KBM-7 (cell line): ENCODE measurements around the gene SERTAD1.

Source experiments
- DNase-seq: peaks from one replicate; pipeline ENCODE4 v3.0.0-alpha.2; 2015
- in situ Hi-C: fragments of 300-500 bp; cut with MboI; formaldehyde crosslinking; loops from 2 replicates; pipeline ENCODE4 v1.14.3; 2020; ENCODE audit warnings: low sequenced_read_pairs, low pct_unique_long_range_greater_than_20kb, mixed read lengths

Gene SERTAD1

GRCh38 chr19:40388481-40388880, 37.3 kb downstream of the SERTAD1 start:
- DNase-seq: no peak
- in situ Hi-C loops: no loop called here

- no peak for DNase-seq
- in situ Hi-C loops: no loop called here
Observed at GRCh38 chr19:40387155-40387554, 38.6 kb downstream of the SERTAD1 start.

GRCh38 chr19:40383668-40384248, 42.0 kb downstream of the SERTAD1 start:
- no peak for DNase-seq
- in situ Hi-C loops: no loop called here

- in situ Hi-C loops: no loop called here
Observed at GRCh38 chr19:40381321-40381720, 44.5 kb downstream of the SERTAD1 start.

GRCh38 chr19:40380199-40381037, 45.4 kb downstream of the SERTAD1 start:
- DNase-seq: no peak
- in situ Hi-C loops: no loop called here

More at GRCh38 chr19:40381321-40381720, 44.5 kb downstream of the SERTAD1 start:
- DNase-seq: no peak

GRCh38 chr19:40379446-40380198, 46.2 kb downstream of the SERTAD1 start:
- in situ Hi-C loops: no loop called here

GRCh38 chr19:40378509-40378908, 47.3 kb downstream of the SERTAD1 start:
- DNase-seq: no peak
- in situ Hi-C loops: no loop called here

More at GRCh38 chr19:40379446-40380198, 46.2 kb downstream of the SERTAD1 start:
- DNase-seq: no peak

GRCh38 chr19:40377876-40378385, 47.9 kb downstream of the SERTAD1 start:
- DNase-seq: no peak
- in situ Hi-C loops: no loop called here

- DNase-seq: no peak
- in situ Hi-C loops: no loop called here
Observed at GRCh38 chr19:40376286-40376862, 49.4 kb downstream of the SERTAD1 start.

GRCh38 chr19:40374084-40374483, 51.7 kb downstream of the SERTAD1 start:
- no peak for DNase-seq
- in situ Hi-C loops: no loop called here

GRCh38 chr19:40371802-40372122, 54.0 kb downstream of the SERTAD1 start:
- no peak for DNase-seq
- in situ Hi-C loops: no loop called here
